Suprapubic skin (tissue), 4 donors: ENCODE results near the gene MYB. TPM values are rescaled to one million over a fixed set of nuclear protein-coding genes. Genes with fewer than 3 reads are reported as not detected.
"Not testable (repeated sequence)": the region's sequence is repeated elsewhere in the genome, so short reads cannot be mapped to it uniquely, and the experiment has no call there.

Experiments used
- DNase-seq, 2 donors: peaks; one replicate each; pipeline ENCODE4 v3.0.0-alpha.2; 2019; ENCODE audit warnings: low spot score in 2 of 2
- H3K27ac ChIP-seq: fragments of 200-600 bp; sonication (generic); one replicate; pipeline ENCODE4 v1.5.1; 2019
- H3K27me3 ChIP-seq: fragments of 200-600 bp; sonication (generic); one replicate; pipeline ENCODE4 v1.5.1; 2019
- H3K36me3 ChIP-seq: fragments of 200-600 bp; sonication (generic); one replicate; pipeline ENCODE4 v1.5.1; 2019
- H3K4me1 ChIP-seq: fragments of 200-600 bp; sonication (generic); one replicate; pipeline ENCODE4 v1.5.1; 2019
- H3K4me3 ChIP-seq: fragments of 200-600 bp; sonication (generic); one replicate; pipeline ENCODE4 v1.5.1; 2019; ENCODE audit warnings: mild to moderate bottlenecking
- H3K9me3 ChIP-seq: fragments of 200-600 bp; sonication (generic); one replicate; pipeline ENCODE4 v1.5.1; 2019
- CTCF ChIP-seq, 2 donors: fragments of 200-600 bp in 1 of 2; fragments of 450-650 bp in 1 of 2; sonication (generic) in 1 of 2; IDR thresholded peaks; one replicate each; pipeline ENCODE4 v1.5.1; 2016 to 2019; ENCODE audit warnings: antibody characterized with exemption in 2 of 2, mild to moderate bottlenecking in 1 of 2, moderate library complexity in 1 of 2
- EP300 ChIP-seq: sonication (generic); formaldehyde crosslinking; IDR thresholded peaks from one replicate; pipeline ENCODE4 v1.6.1; 2017; ENCODE audit warnings: antibody characterized with exemption
- POLR2A ChIP-seq, 2 donors: fragments of 450-650 bp; IDR thresholded peaks; one replicate each; pipeline ENCODE4 v1.6.1; 2017; ENCODE audit warnings: antibody characterized with exemption in 2 of 2, mild to moderate bottlenecking in 2 of 2, moderate library complexity in 2 of 2
- POLR2AphosphoS5 ChIP-seq, 3 donors: sonication (generic); formaldehyde crosslinking; IDR thresholded peaks; one replicate each; pipeline ENCODE4 v1.6.1; 2017; ENCODE audit warnings: antibody characterized with exemption in 3 of 3
- WGBS: methylation state at CpG from one replicate; pipeline ENCODE4 v1.1.5; 2018; 5-methylcytosine and 5-hydroxymethylcytosine counted together
- total RNA-seq, 4 donors: library from RNA; depleted of rRNA; stranded (reverse); fragments of >200 nt; gene quantifications; one replicate each; pipeline ENCODE4 v1.1.0, GENCODE V29; 2016

Gene MYB
- total RNA-seq, 4 donors from 2014 or later, result 5.1 to 18.0 (median 8.8) TPM

DNA sequence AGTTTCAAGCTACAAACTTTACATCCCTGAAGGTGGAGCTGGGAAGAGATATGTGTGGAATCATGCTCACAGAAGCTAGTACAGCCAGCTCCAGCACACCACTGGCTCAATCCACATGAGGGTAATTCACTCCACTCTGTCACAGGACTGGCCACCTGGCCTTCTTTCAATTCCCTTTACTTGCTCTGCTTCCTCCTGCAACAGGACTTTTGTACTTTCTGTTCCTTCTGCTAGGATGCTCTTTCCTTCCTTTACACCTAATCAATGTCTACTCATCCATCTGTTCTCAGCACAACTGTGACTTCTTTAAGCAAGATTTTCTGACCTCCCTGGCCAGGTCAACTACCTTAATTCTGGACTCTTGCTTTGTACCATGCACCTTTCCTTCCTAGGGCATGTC, 39.4 kb upstream of the MYB start:
- Histone ChIP-seq H3K36me3 (no peaks in the 10 kb centered on the region), H3K9me3 (no peaks in the 10 kb centered on the region), H3K27ac (no peak overlapping the region), H3K4me1 (no peaks in the 10 kb centered on the region), H3K27me3 (no peaks in the 10 kb centered on the region), H3K4me3 (no peak overlapping the region)
- DNase-seq, result no peak
- no peak for TF ChIP-seq EP300
- no peak for TF ChIP-seq CTCF (IDR thresholded peaks at IDR 0.05)
- TF ChIP-seq POLR2A (IDR thresholded peaks at IDR 0.05), result no peak
- no peak for TF ChIP-seq POLR2AphosphoS5 (IDR thresholded peaks at IDR 0.05)

GRCh38 chr6:135142232-135142631, 38.9 kb upstream of the MYB start:
- not testable (repeated sequence) for H3K9me3 ChIP-seq, H3K36me3 ChIP-seq, H3K4me1 ChIP-seq, H3K4me3 ChIP-seq, H3K27me3 ChIP-seq, H3K27ac ChIP-seq, DNase-seq
- WGBS, result 94% methylated on average over 1 of the region's 1 CpG

DNA sequence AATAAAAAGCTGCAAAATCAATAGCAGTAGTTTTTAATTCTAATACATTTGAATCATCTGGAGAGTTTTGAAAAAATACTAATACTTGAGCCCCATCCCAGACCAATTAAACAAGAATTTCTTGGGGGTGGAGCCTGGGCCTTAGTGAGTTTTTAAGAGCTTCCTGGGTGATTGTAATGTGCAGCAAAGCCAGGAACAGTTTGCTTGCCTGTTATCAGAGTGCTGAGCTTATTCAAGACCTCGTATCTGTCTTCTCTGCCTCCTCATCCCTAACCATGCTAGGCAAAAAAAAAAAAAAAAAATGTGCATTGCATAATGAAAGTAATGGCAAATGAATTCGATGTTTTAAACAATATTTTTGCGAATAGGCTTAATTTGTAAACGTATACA, 36.4 kb upstream of the MYB start:
- WGBS, result 35% methylated on average over 4 of the region's 4 CpGs

DNA sequence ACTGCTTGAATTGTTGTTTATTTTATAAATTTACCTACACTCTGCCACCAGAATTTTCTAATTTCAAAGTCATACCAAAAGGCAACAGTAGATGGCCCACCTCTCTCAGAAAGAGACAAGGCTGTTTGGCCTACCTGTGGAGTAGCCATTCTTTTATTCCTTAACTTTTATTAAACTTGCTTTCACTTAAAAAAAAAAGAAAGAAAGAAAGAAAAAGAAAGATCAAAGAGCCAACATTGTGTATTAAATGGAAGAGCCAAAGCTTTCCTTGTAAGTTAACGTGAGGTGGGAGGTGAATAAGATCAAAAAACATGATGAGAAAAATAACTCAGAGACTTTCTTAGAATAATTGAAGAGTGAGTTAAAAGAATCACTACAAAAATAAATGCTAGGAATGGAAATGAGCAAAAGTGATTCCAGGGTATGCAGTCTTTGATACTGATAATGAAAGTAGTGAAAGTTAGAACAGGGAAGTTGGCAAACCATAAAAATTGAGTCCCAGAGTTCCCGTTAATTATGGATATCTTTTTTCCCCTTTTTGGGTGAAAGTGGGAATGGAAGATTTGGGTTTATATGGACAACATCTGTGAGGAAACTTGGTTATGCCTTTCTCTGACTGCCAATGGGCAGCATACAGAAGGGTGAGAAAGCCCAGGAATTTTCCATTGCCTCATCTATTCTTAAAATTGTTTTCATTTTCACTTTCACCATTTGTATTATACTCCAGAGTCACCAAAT, 35.9 kb upstream of the MYB start:
- no peak overlapping the region for H3K27ac ChIP-seq

More for the DNA sequence above, 36.4 kb upstream of the MYB start:
- Histone ChIP-seq H3K4me3 (no peak overlapping the region), H3K27me3 (no peaks in the 10 kb centered on the region), H3K4me1 (no peaks in the 10 kb centered on the region), H3K36me3 (no peaks in the 10 kb centered on the region), H3K9me3 (no peaks in the 10 kb centered on the region), H3K27ac (no peak overlapping the region)
- TF ChIP-seq POLR2A (IDR thresholded peaks at IDR 0.05), result no peak
- no peak for TF ChIP-seq CTCF (IDR thresholded peaks at IDR 0.05)
- no peak for TF ChIP-seq EP300
- TF ChIP-seq POLR2AphosphoS5 (IDR thresholded peaks at IDR 0.05), result no peak
- DNase-seq, result no peak

DNA sequence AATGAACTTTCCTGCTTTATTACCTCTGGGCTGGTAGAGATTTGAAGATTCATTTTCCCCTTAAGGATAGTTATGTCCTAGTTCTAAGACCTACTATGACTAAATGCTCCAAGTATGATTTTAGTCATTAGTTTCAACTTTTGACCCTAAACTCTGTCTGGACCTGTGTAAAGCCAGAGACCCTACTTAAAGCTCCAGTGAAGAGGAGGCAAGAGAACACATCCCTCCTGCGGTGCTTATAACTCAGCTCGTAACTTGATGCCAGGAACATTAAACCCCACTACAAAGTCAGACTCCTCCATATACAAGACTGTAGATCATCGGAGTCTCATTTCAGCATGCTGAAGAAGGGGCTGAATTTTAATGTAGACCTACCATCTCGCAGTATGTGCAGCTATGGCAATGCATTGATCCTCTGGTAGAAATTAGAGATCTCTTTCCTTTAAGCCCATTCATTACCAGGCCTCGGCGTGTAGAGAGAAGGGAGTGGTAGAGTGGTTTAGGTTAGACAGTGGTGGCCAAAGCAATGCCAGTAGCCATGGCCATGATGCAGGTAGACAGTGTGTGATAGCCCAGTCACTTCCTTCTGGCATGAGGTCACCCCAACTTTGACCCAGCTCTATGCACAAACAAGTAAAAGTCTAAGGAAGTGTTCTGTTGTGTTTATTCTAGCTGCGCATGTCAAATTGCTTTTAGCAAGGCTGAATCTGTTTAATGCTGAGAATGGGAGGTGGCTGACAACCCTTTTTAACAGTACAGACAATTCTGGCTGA, 34.8 kb upstream of the MYB start:
- TF ChIP-seq POLR2A (IDR thresholded peaks at IDR 0.05), result no peak
- TF ChIP-seq CTCF (IDR thresholded peaks at IDR 0.05), result no peak
- TF ChIP-seq POLR2AphosphoS5 (IDR thresholded peaks at IDR 0.05), result no peak
- no peak for TF ChIP-seq EP300
- Histone ChIP-seq H3K9me3 (no peaks in the 10 kb centered on the region), H3K4me1 (no peaks in the 10 kb centered on the region), H3K4me3 (no peak overlapping the region), H3K36me3 (no peaks in the 10 kb centered on the region), H3K27ac (no peak overlapping the region), H3K27me3 (no peaks in the 10 kb centered on the region)
- 86% methylated on average over 7 of the region's 7 CpGs for WGBS
- DNase-seq, result no peak

More for the DNA sequence above, 35.9 kb upstream of the MYB start:
- H3K4me1 ChIP-seq, result no peaks in the 10 kb centered on the region
- no peak overlapping the region for H3K4me3 ChIP-seq
- TF ChIP-seq CTCF (IDR thresholded peaks at IDR 0.05), result peak; percentile 43 to 47
- TF ChIP-seq EP300, result no peak
- no peaks in the 10 kb centered on the region for H3K27me3 ChIP-seq
- H3K9me3 ChIP-seq, result no peaks in the 10 kb centered on the region
- 58% methylated on average over 2 of the region's 2 CpGs for WGBS
- H3K36me3 ChIP-seq, result no peaks in the 10 kb centered on the region
- no peak for DNase-seq
